ENCODE data around the gene LRRC4C. TPM values are rescaled to one million over a fixed set of nuclear protein-coding genes. Genes with fewer than 3 reads are reported as not detected.

LRRC4C gene
- total and polyA plus RNA-seq, 10 of the 15 experiments (the other 5 are each of a cell fraction or from before 2014, with no cell fraction given), result 1.5 TPM; not detected in 9

DNA sequence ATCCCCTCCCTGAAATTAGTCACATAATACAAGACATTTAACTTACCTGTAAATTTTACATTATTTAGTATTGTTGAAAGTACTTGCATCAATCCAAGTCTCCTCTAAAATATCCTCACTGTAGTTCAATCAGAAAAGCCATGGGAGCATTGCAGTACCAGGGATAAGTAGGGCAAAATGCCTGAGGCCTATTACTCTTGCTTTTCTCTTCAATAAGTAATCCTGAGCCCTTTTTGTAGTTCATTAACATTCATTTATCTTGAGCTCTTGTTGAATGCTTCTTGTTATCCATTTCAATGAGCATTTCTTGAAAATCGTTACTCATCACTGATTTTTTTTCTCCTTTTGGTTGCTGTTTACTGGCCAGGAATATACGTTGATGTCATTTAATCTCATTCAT is 414.7 kb downstream of the LRRC4C start:
- H4K20me1 ChIP-seq (ENCODE audit: control insufficient read depth, insufficient read depth), result no peaks in the 10 kb centered on the region
- H3K79me2 ChIP-seq (ENCODE audit: control insufficient read depth, insufficient read depth, low read length), result no peaks in the 10 kb centered on the region
- no peak overlapping the region for H3K4me2 ChIP-seq (ENCODE audit: control insufficient read depth, insufficient read depth)
- intact Hi-C loops (cut with micrococcal nuclease; ENCODE audit: unreplicated experiment), result no loop called here
- ChIA-PET RAD21 (ENCODE audit: unreplicated experiment) (no interaction called here), CTCF (no interaction called here), POLR2A (interaction anchor here (0.5 kb wide), 1 partner anchor 945 kb away, joined by 6 read pairs; no protein-coding TSS in a partner anchor), SMC1A (ENCODE audit: uncharacterized antibody, unreplicated experiment) (no interaction called here)
- DNase-seq (ENCODE audit: low read depth, low spot score) (no peak), FAIRE-seq (no peak), ATAC-seq (no peak)
- no peak overlapping the region for H2AFZ ChIP-seq (ENCODE audit: control insufficient read depth, low read depth, low read length)
- TF ChIP-seq, protein P1, sequence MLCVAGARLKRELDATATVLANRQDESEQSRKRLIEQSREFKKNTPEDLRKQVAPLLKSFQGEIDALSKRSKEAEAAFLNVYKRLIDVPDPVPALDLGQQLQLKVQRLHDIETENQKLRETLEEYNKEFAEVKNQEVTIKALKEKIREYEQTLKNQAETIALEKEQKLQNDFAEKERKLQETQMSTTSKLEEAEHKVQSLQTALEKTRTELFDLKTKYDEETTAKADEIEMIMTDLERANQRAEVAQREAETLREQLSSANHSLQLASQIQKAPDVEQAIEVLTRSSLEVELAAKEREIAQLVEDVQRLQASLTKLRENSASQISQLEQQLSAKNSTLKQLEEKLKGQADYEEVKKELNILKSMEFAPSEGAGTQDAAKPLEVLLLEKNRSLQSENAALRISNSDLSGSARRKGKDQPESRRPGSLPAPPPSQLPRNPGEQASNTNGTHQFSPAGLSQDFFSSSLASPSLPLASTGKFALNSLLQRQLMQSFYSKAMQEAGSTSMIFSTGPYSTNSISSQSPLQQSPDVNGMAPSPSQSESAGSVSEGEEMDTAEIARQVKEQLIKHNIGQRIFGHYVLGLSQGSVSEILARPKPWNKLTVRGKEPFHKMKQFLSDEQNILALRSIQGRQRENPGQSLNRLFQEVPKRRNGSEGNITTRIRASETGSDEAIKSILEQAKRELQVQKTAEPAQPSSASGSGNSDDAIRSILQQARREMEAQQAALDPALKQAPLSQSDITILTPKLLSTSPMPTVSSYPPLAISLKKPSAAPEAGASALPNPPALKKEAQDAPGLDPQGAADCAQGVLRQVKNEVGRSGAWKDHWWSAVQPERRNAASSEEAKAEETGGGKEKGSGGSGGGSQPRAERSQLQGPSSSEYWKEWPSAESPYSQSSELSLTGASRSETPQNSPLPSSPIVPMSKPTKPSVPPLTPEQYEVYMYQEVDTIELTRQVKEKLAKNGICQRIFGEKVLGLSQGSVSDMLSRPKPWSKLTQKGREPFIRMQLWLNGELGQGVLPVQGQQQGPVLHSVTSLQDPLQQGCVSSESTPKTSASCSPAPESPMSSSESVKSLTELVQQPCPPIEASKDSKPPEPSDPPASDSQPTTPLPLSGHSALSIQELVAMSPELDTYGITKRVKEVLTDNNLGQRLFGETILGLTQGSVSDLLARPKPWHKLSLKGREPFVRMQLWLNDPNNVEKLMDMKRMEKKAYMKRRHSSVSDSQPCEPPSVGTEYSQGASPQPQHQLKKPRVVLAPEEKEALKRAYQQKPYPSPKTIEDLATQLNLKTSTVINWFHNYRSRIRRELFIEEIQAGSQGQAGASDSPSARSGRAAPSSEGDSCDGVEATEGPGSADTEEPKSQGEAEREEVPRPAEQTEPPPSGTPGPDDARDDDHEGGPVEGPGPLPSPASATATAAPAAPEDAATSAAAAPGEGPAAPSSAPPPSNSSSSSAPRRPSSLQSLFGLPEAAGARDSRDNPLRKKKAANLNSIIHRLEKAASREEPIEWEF (IDR thresholded peaks at IDR 0.05; ENCODE audit: insufficient replicate concordance, low read depth, low read length), result no peak
- no peak for TF ChIP-seq SMAD1 (IDR thresholded peaks at IDR 0.05; ENCODE audit: low read depth, partially characterized antibody)
- H3K9me3 ChIP-seq (replicated peaks; ENCODE audit: control insufficient read depth, insufficient read depth, low read length), result no peaks in the 10 kb centered on the region
- WGBS (ENCODE audit: insufficient coverage, insufficient replicate concordance, low lambda C conversion rate, missing lambda C conversion rate), result 0% methylated on average over 2 of the region's 2 CpGs
- no peak overlapping the region for H3K4me3 ChIP-seq
- no peak overlapping the region for H3K9ac ChIP-seq (ENCODE audit: control insufficient read depth, insufficient read depth, low read length)
- no peaks in the 10 kb centered on the region for H3K4me1 ChIP-seq (ENCODE audit: control insufficient read depth, insufficient read depth, low read length)
- BruUV-seq (replicated peaks), result no TSS peak
- H3K36me3 ChIP-seq (ENCODE audit: control insufficient read depth in 2 of 2, insufficient read depth in 2 of 2, low read length in 1 of 2), result no peaks in the 10 kb centered on the region
- H3K27me3 ChIP-seq (replicated peaks in 1 of 2; ENCODE audit: control insufficient read depth in 2 of 2, insufficient read depth in 2 of 2, low read length in 1 of 2), result no peaks in the 10 kb centered on the region
- no peak overlapping the region for H3K27ac ChIP-seq (ENCODE audit: control insufficient read depth, insufficient read depth)
- in situ Hi-C loops (cut with MboI), result no loop called here
